Measurements from ENCODE around the gene ST3GAL4. TPM values are rescaled to one million over a fixed set of nuclear protein-coding genes. Genes with fewer than 3 reads are reported as not detected.
A peak's percentile ranks its signal among the peaks of the same experiment; 100 is the strongest.

Gene ST3GAL4
- total RNA-seq, 1 experiment from 2014 or later = 13.6 TPM

DNA sequence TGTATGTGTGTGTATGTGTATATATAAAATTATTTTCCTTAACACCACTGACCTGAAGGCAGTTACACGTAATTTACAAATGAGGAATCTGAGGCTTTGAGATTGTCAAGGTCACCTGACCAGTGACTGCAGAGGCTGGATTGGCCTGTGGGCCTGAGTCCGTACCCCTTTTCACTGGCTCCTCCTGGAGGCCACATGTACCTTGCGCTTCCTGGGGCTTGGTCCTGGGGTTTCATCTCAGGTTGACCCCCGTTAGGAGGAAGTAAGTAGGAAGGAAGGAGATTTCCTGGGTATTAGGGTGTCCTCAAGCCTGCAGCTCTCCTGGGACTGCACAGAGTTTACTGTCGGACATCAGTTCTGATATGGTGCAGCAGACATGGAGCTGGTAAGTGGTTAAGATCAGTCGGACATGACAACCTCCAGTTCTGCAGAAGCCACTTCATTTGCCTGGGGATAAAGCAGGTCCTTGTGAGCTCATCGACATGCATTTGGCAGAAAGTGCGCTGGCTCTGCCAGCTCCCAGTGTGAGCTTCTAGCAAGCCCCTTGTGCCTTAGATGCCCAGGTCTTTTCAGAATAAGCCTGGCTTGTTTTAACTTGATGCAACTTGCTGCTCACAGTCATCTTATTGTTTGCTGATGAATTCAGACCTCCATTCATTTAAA is 36.6 kb downstream of the ST3GAL4 start:
- DNase-seq = peak; percentile 61
- Histone ChIP-seq H2BK5ac (ENCODE audit: insufficient read length, low read length) (no peak overlapping the region), H3K18ac (ENCODE audit: insufficient read length, low read depth, low read length) (no peak overlapping the region), H3K23ac (ENCODE audit: insufficient read length, low read depth, low read length) (no peak overlapping the region), H3K14ac (ENCODE audit: insufficient read depth, low read length) (no peak overlapping the region), H2AFZ (ENCODE audit: low read length) (no peak overlapping the region), H2BK120ac (ENCODE audit: low read depth, low read length, poor library complexity, severe bottlenecking) (no peak overlapping the region), H3K27ac (ENCODE audit: insufficient read length, low read depth, low read length) (no peak overlapping the region), H4K20me1 (ENCODE audit: control insufficient read depth, insufficient read depth, insufficient read length) (no peaks in the 10 kb centered on the region), H3K4ac (ENCODE audit: low read depth, low read length) (no peak overlapping the region), H3K23me2 (ENCODE audit: insufficient read length, low read depth, low read length, poor library complexity, severe bottlenecking) (no peaks in the 10 kb centered on the region), H3K27me3 (ENCODE audit: insufficient read depth, low read length) (no peaks in the 10 kb centered on the region), H3K9ac (ENCODE audit: extremely low read depth, insufficient read length, low read length) (no peak overlapping the region), H3K56ac (ENCODE audit: insufficient read length, low read depth, low read length) (no peak overlapping the region), H2BK12ac (ENCODE audit: insufficient read length, low read depth, low read length) (no peak overlapping the region), H3K9me3 (ENCODE audit: control insufficient read depth, low read depth, low read length) (no peaks in the 10 kb centered on the region), H2BK15ac (ENCODE audit: low read depth, low read length) (no peak overlapping the region), H3K4me2 (ENCODE audit: insufficient read depth, insufficient read length, low read length) (no peak overlapping the region), H3K79me2 (ENCODE audit: insufficient read depth, low read length) (no peaks in the 10 kb centered on the region), H4K5ac (ENCODE audit: insufficient read length, low read depth, low read length) (no peak overlapping the region), H4K91ac (ENCODE audit: insufficient read length, low read depth, low read length) (no peak overlapping the region), H3K4me1 (ENCODE audit: insufficient read depth, low read length) (no peaks in the 10 kb centered on the region), H2AK5ac (ENCODE audit: insufficient read length, low read length) (no peak overlapping the region), H2BK20ac (ENCODE audit: low read depth, low read length, poor library complexity, severe bottlenecking) (no peak overlapping the region), H4K8ac (replicated peaks; ENCODE audit: insufficient read length, low read depth, low read length) (no peak overlapping the region), H3T11ph (ENCODE audit: low read length) (no peak overlapping the region), H3K79me1 (ENCODE audit: insufficient read depth, low read depth, low read length, poor library complexity, severe bottlenecking) (no peaks in the 10 kb centered on the region)
- Mint-ChIP-seq H3K9me3 (no peaks in the 10 kb centered on the region; a peak in 1 of 5 replicates), H3K27ac (no peak overlapping the region; a peak in 1 of 7 replicates), H3K36me3 (ENCODE audit: insufficient read depth in 1 of 3, low read depth in 3 of 3) (no peaks in the 10 kb centered on the region; a peak in 1 of 7 replicates), H3K4me3 (no peak overlapping the region), H3K27me3 (ENCODE audit: low read depth) (no peaks in the 10 kb centered on the region), H3K4me1 (peaks cover 13 to 19% of the 10 kb centered on the region in 2 experiments)
- WGBS (ENCODE audit: extremely low coverage, insufficient read length, low lambda C conversion rate) = no CpG with 5 or more reads among the region's 8 CpGs
- TF ChIP-seq, protein P1, sequence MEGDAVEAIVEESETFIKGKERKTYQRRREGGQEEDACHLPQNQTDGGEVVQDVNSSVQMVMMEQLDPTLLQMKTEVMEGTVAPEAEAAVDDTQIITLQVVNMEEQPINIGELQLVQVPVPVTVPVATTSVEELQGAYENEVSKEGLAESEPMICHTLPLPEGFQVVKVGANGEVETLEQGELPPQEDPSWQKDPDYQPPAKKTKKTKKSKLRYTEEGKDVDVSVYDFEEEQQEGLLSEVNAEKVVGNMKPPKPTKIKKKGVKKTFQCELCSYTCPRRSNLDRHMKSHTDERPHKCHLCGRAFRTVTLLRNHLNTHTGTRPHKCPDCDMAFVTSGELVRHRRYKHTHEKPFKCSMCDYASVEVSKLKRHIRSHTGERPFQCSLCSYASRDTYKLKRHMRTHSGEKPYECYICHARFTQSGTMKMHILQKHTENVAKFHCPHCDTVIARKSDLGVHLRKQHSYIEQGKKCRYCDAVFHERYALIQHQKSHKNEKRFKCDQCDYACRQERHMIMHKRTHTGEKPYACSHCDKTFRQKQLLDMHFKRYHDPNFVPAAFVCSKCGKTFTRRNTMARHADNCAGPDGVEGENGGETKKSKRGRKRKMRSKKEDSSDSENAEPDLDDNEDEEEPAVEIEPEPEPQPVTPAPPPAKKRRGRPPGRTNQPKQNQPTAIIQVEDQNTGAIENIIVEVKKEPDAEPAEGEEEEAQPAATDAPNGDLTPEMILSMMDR (conservative IDR thresholded peaks at IDR 0.05) = peak; percentile 52

Data from H9 (cell line).